GM18526 (cell line): ENCODE measurements around the gene ZNF296.

Experiments used
- POLR2A ChIP-seq: IDR thresholded peaks from 3 replicates; pipeline ENCODE4 v1.6.1; 2011; ENCODE audit not compliant: insufficient read length; ENCODE audit errors: extremely low read depth

Gene ZNF296

DNA sequence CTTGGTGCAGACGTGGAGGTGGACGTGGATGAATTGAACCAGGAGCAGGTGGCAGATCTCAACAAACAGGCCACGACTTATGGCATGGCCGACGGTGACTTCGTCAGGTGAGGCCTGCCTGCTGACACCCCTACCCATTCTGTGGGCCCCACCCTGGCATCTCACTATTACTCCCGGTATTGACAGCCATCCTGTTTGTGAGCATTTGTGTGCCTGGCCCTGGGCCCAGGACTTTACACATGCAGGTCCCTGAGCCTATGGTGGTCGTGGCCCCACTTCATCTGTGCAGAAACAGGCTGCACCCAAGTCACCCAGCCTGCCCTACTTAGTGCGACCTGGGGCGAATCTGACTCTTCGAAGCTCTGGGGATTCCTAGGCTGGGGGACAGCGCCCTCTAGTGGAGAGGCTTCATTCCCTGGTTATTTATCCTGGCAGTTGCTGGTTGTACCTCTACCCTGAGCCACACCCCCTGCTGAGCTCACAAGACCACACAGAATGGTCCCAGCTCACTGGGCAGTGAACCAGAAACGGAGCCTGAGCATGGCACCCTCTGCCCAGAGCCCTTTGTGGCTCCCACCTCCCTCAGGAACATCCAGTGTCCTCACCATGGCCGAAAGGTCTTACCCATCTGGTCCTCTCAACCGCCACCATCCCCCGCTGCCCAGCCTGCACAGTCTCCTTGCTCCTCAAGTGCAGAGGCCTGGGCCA, 16.9 kb downstream of the ZNF296 start:
- no peak for TF ChIP-seq POLR2A

DNA sequence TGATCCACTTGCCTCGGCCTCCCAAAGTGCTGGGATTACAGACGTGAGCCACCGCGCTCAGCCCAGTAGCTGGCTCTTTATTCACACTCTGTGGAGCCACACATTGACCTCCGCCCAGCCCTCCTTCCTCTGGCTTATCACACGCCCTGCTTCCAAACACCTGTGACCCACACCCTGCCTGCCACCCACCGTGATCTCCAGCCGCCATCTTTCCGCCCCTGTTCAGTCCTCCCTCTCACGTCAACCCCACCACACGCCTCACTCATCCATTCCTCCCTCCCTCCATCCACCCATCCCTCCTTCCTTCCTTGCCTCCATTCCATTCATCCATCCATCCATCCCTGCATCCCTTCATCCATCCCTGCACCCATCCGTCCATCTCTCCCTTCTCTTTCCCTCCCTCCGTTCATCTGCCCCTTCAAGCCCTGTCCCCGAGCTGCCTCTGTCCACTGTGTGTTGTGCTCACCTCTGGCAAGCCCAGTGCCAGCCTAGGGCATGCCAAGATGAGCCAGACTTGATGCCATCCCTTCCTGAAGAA, 17.6 kb downstream of the ZNF296 start:
- no peak for TF ChIP-seq POLR2A

DNA sequence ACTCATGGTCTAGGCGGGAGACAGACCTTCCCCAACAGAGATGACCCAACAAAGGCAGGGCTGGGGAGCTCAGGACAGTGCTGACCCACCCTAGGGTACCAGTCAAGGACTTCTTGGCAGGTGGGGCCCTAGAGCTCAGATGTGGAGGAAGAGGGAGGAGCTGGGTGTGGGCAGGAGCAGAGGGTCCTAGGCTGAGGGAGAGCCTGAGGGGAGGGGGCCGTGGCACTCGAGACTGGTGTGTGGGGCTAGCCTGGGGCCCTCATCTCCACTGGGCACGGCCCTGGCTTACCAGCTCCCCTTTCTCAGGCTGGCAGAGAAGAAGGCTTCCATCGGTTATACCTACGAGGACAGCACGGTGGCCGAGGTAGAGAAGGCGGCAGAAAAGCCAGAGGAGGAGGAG, 18.8 kb downstream of the ZNF296 start:
- TF ChIP-seq POLR2A = no peak

DNA sequence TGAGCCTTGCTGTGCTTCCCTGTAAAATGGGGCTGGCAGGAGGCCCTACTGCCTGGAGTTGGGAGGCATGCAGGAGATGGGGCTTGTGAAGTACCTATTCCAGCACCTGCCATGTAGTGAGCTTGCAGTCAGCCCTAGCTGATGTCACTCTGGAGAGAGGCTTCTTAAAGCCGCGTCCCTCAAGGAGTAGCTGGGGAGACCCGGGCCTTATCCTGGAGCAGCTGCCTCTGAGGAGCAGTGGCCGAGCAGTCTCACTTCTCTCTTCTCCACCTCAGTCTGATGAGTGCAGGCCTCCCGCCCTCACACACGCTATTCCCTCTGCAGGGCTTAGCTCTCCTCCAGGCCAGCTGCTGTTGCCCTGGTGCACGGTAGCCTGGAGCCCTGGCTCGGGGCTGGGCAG, 19.4 kb downstream of the ZNF296 start:
- no peak for TF ChIP-seq POLR2A

DNA sequence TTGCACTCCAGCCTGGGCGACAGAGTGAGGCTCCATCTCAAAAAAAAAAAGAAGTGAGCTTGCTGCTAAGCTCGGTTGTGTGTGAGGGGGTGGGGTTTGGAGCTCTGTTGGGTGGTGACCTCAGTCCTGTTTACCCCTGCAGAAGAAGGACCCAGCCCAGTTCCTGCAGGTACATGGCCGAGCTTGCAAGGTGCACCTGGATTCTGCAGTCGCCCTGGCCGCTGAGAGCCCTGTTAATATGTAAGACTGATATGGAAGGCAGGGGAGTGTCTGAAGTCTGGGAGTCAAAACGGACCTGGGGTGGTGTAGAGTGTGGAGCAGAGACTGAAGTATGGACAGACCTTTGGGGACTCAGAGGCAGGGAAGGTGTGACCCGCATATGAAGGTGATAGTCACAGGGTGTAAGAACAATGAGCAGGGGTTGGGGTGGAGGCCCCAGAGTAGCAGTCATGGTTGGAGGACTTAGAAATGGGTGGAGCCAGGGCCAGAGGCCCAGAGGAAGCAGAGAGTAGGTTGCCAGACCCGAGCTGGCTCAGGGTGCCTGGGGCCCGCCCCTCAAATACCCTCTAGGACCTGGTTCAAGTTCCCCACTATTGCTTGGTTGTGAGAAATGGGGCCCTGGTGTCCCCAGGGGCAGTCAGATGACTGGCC, 24.2 kb downstream of the ZNF296 start:
- TF ChIP-seq POLR2A = no peak

DNA sequence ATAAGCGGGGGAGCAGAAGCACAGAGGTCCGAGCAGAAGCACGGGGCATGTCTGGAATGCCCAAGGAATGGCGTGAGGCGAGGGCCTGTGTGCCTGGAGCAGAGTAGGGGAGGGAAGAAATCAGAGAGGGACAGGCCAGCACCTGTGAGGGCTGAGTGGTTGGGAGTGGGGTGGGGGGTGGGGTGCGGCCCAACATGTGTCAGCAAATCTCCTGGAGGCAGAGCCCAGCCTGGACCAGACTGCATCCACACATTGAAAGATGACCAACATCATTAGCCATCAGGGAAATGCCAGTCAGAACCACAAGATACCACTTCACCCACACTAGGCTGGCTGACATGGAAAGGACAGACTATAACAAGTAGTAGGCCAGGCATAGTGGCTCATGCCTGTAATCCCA, 26.2 kb downstream of the ZNF296 start:
- TF ChIP-seq POLR2A = no peak

DNA sequence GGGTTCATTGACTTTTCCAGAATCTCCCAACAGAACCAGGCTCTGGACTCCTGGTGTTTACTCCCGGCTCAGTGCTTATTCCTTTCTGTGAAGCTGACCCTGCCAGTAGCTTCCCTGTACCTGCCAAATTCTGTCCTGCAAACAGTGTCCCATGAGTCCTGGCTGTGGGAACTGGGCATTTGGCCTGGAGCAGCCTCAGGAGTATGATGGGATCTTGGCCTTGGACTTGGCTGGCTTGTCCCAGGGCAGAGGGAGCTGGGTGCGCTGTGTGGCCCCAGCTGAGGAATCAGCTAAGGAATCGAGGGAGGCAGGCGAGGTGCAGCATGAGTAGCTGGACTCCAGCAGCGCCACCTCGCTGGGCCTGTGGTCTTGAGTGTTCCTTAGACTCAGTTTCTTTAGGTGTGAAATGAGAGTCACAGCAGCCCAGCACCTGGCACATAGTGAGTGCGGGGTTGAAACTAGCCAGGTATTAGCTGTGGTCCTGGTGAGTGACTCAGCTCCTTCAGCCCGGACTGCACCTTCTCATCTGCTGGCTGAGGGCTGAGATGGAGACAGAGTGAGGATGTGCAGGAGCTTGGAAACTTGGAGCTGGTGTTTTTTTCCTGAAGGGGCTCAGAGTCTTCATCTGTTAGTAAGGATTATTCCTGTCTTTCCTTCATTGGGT, 27.1 kb downstream of the ZNF296 start:
- TF ChIP-seq POLR2A = no peak

DNA sequence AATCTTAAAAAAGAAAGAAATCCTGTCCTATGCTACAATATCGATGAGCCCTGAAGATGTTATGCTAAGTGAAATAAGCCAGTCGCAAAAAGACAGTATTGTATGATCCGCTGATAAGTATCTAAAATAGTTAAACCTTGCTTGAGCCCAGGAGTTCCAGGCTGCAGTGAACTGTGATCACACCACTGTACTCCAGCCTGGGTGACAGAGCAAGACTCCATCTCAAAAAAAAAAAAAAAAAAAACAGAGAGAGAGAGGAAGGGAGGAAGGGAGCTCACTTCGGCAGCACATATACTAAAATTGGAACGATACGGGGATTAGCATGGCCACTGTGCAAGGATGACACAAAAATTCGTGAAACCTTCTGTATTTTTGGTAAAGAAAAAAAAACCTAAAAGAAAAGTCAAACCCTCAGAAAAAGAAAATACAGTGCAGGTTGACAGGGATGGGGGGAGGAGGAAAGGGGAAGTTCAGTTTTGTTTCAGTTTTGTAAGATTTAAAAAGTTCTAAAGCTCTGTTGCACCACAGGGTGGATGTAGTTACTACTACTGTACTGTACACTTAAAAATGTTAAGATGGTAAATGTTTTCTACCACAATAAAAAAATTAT, 29.0 kb downstream of the ZNF296 start:
- TF ChIP-seq POLR2A = no peak

DNA sequence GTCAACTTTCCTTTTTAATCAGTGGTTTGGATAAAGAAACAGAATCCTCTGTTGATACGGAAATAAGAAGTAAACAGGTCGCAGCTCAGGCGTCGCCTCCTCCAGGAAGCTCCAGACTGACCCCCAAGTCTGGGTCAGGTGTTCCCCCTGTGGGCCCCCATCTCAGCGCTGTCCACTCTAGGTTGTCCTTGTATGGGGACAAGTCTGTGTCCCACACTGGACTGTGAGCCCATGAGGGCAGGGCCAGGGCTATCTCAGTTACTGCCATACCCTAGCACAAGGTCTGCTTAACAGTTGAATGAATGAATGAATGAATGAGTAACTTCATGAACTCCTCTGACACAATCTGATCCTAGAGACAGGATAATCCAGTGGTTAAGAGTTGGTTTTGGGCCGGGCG, 29.9 kb downstream of the ZNF296 start:
- no peak for TF ChIP-seq POLR2A

DNA sequence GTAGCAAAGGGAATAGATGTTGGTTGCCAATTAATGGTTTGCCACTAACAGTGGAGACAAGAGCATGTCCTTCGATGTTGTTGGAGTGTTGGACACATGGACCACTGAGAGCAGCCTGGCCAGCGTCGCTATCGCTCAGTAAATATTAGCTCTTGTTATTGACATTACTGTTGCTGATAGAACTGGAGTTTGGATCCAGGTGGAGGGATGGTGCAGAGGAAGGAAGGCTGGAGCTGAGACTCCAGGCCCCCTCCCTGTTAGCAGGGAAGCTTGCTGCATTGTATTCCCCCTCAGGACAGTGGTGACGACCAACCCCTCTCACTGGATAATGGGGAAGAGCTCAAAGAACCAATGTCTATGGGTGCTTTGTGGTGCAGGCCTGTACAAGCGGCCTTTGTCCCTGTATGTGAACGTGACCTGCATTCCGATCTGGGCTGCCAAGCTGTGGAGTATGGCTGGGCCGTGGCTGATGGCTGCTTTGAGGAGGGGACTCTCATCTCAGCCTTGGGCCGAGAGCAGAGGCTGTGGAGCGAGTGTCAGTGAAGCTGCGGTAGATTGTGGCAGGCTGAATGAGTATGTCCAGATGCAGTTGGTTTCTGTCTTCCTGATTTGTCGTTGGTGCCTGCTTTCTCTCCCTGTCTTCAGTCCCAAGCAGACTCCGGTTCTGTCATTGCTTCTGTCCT, 30.5 kb downstream of the ZNF296 start:
- no peak for TF ChIP-seq POLR2A

DNA sequence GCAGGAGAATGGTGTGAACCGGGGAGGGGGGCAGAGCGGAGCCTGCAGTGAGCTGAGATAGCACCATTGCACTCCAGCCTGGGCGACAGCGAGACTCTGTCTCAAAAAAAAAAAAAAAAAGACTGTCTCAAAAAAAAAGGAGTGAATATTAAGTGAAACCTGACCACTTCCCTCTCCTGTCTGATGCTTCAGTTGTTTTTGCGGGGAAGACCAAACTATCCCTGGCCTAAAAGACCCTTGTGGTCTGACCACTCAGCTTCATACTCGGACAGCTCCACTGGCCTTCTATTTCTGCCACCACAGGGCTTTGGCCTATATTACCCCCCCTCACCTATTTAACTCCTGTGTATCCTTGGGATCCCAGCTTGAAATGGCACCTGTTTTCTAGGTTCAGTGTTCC, 35.2 kb downstream of the ZNF296 start:
- TF ChIP-seq POLR2A = no peak

DNA sequence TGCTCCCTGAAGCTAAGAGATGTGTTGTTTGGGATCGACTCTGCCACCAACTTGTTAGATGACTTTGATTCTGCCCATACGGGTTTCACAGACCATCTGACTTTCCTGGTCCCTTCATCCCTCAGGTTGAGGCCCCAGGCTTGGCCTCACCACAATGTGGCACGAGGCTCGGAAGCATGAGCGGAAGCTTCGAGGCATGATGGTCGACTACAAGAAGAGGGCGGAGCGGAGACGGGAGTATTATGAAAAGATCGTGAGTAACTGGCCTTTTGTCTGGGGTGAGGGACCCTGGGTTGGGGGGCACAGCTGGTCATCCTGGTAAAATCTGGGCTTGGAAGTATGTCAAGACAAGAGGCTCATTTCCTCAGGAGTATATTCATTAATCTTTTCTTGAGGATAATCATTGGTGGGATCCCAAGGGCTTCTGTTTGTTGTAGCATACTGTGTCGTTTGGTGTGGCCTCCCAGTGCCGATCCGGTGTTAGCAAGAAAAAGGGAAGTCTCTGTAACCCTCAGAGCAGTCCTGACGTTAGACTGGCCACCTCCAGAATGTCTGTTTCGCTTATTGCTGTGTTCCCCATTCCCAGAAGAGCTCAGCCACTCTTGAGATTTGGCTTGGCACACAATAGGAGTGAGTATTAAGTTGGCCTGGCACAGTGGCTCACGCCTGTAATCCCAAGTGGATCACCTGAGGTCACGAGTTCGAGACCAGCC, 36.1 kb downstream of the ZNF296 start:
- no peak for TF ChIP-seq POLR2A

DNA sequence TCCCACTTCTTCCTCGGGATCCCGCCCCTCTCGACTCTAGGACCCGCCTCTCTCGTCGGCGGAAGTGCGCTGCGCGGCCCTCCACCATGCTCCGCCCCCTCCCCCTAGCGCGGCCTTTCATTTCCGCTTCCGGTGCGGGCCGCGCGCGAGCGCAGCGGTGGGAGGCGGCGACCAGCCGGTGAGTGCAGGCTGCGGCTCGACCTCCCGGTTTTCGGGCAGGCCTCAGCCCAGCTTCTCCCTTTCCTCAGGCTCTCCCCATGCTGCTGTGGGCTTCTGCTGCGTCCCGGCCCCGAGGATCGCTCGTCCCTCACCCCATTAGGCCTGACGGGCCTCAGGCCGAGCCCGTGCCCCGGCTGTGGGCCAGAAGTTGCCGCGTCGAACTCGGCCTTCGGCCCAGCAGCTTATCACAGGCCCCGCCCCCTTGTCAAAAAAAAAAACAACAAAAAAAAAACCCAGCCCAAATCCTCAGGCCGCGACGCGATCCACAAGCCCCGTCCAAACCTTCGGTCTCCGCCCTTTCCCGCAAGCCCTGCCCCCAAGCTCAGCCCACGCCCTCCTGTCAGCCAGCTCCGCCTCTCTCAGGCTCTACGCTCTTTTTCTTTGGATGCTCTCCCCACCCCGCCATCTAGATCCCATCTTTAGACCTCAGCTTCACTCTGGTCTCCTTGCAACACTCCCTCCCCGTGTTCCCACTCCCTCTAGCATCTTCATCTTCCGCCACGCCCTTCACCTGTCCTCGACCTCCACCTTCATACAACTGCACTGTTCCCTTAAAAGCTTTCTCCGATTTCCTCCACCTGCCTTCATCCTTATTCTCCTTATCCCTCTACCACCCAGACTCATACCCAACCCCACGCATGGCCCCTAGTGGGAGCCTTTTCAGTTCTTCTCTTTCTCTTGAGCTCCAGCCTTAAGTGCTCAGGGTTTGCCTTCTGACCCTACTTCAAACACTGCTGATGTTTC, 37.1 kb downstream of the ZNF296 start, which contains the start of gene CLASRP:
Gene CLASRP, plus strand, starts transcription at position 115 of the 963 bp plus-strand sequence. CDS start 1,168 bp downstream, outside the sequence.
- peak; percentile 95 for TF ChIP-seq POLR2A
